ENCODE measurements around the gene CYP4X1. TPM values are rescaled to one million over a fixed set of nuclear protein-coding genes. Genes with fewer than 3 reads are reported as not detected.
"Not testable (repeated sequence)": the region's sequence is repeated elsewhere in the genome, so short reads cannot be mapped to it uniquely, and the experiment has no call there.

CYP4X1 gene
- total and polyA plus RNA-seq, 3 experiments from 2014 or later: not detected

DNA sequence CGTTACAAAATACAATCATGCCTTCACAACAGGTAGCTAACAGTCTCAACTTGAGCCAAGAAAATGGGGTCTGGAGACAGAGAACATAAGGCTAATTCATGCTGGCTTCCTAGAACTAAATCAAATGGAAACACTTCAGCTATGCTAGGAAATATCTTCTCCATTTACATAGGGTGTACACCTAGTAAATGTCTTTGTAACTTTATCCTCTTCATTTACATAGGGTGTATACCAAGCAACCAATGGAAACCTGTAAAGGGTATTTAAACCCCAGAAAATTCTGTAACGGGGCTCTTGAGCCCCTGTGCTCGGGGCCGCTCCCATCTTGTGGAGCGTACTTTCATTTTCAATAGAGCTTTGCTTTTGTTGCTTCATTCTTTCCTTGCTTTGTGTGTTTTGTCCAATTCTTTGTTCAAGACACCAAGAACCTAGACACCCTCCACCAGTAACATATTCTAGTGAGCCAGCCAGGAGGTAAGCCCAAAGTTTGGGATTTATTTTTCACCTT, 19.5 kb upstream of the CYP4X1 start:
- POLR2A ChIA-PET: no interaction called here
- no peaks in the 10 kb centered on the region for H3K36me3 Mint-ChIP-seq
- H3K4me1 ChIP-seq (ENCODE audit: insufficient read depth, low read length): no peaks in the 10 kb centered on the region
- H3K4me3 Mint-ChIP-seq: no peak overlapping the region
- no peak for DNase-seq
- no peaks in the 10 kb centered on the region for H3K9me3 Mint-ChIP-seq
- H3K27me3 ChIP-seq (ENCODE audit: insufficient read depth, low read length, poor library complexity, severe bottlenecking): no peaks in the 10 kb centered on the region
- no peak overlapping the region for H3K27ac ChIP-seq (ENCODE audit: low read depth, low read length)
- H3K27me3 Mint-ChIP-seq: peaks cover 22 to 75% of the 10 kb centered on the region in 2 donors
- no peak overlapping the region for H3K4me3 ChIP-seq (ENCODE audit: low read length)
- CTCF ChIA-PET: no interaction called here
- H3K9me3 ChIP-seq (ENCODE audit: low read length): no peaks in the 10 kb centered on the region
- no peaks in the 10 kb centered on the region for H3K36me3 ChIP-seq (ENCODE audit: insufficient read depth, low read length)
- no peak overlapping the region for H3K27ac Mint-ChIP-seq
- H3K4me1 Mint-ChIP-seq: no peaks in the 10 kb centered on the region

DNA sequence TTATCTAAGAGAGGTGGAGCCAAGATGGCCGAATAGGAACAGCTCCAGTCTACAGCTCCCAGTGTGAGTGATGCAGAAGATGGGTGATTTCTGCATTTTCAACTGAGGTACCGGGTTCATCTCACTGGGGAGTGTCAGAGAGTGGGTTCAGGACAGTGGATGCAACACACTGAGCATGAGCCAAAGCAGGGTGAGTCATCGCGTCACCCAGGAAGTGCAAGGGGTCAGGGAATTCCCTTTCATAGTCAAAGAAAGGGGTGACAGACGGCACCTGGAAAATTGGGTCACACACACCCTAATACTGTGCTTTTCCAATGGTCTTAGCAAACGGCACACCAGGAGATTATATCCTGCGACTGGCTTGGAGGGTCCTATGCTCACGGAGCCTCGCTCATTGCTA, 17.0 kb upstream of the CYP4X1 start:
- peaks cover 18 to 58% of the 10 kb centered on the region in 2 donors for H3K27me3 Mint-ChIP-seq
- H3K27ac ChIP-seq (ENCODE audit: low read depth, low read length); H3K27ac Mint-ChIP-seq; POLR2A ChIA-PET; DNase-seq; H3K4me3 Mint-ChIP-seq; H3K4me1 Mint-ChIP-seq; H3K9me3 Mint-ChIP-seq; H3K36me3 Mint-ChIP-seq; H3K4me1 ChIP-seq (ENCODE audit: insufficient read depth, low read length); CTCF ChIA-PET; H3K36me3 ChIP-seq (ENCODE audit: insufficient read depth, low read length); H3K27me3 ChIP-seq (ENCODE audit: insufficient read depth, low read length, poor library complexity, severe bottlenecking); H3K4me3 ChIP-seq (ENCODE audit: low read length); H3K9me3 ChIP-seq (ENCODE audit: low read length): not testable (repeated sequence)

DNA sequence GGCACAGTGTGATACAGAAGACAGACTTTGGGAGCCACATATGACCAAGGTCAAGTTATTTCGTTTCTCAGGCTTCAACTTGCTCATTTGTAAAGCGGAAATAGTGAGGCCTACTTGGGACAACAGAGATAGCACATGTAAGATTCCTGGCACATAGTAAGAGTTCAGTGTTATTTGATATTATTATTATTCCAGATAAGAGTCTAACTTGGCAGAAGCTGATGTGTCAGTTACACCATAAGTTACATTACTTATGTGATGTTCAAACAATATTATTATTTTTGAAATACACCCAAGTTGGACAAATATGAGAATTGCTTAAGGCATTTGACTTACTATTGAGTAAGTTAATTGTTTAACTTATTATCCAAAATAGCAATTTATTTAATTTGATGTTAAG, 10.2 kb upstream of the CYP4X1 start:
- no peak for DNase-seq
- no peak overlapping the region for H3K4me3 ChIP-seq (ENCODE audit: low read length)
- H3K36me3 Mint-ChIP-seq: no peaks in the 10 kb centered on the region
- CTCF ChIA-PET: no interaction called here
- no peaks in the 10 kb centered on the region for H3K4me1 Mint-ChIP-seq
- H3K27ac ChIP-seq (ENCODE audit: low read depth, low read length): no peak overlapping the region
- H3K27ac Mint-ChIP-seq: no peak overlapping the region
- H3K9me3 ChIP-seq (ENCODE audit: low read length): no peaks in the 10 kb centered on the region
- no peaks in the 10 kb centered on the region for H3K27me3 ChIP-seq (ENCODE audit: insufficient read depth, low read length, poor library complexity, severe bottlenecking)
- peaks cover 0 to 2% (median 0%) of the 10 kb centered on the region in 5 donors for H3K9me3 Mint-ChIP-seq
- no peaks in the 10 kb centered on the region for H3K4me1 ChIP-seq (ENCODE audit: insufficient read depth, low read length)
- POLR2A ChIA-PET: no interaction called here
- H3K36me3 ChIP-seq (ENCODE audit: insufficient read depth, low read length): no peaks in the 10 kb centered on the region
- no peak overlapping the region for H3K4me3 Mint-ChIP-seq
- H3K27me3 Mint-ChIP-seq: peaks cover 14 to 21% of the 10 kb centered on the region in 2 donors

DNA sequence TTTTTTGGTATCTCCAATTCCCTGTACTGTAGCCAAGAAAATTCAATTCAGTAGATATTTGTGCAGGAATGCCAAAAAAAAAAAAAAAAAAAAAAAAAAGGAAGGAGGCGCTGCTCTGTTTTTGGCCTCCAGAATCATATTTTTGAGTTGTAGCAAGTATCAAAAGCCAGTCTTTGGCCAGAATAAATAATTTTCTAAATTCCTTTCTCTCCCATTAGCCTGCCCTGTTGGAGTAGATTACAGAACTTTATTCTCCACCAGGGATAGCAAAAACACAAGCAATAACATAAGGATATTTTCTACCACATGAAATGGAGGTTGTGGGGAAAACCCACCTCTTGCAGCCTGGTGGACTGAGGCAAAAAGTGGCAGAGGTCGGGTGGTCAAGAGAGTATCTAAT, 2.4 kb upstream of the CYP4X1 start:
- Mint-ChIP-seq H3K4me1 (no peaks in the 10 kb centered on the region), H3K4me3 (no peak overlapping the region), H3K9me3 (peaks cover 0 to 2% (median 0%) of the 10 kb centered on the region in 5 donors), H3K27ac (no peak overlapping the region), H3K27me3 (peaks cover 35 to 38% of the 10 kb centered on the region in 2 donors), H3K36me3 (no peaks in the 10 kb centered on the region)
- no peaks in the 10 kb centered on the region for H3K4me1 ChIP-seq (ENCODE audit: insufficient read depth, low read length)
- ChIA-PET POLR2A (no interaction called here), CTCF (no interaction called here)
- no peak overlapping the region for H3K4me3 ChIP-seq (ENCODE audit: low read length)
- H3K27me3 ChIP-seq (ENCODE audit: insufficient read depth, low read length, poor library complexity, severe bottlenecking): peaks cover 5% of the 10 kb centered on the region
- H3K36me3 ChIP-seq (ENCODE audit: insufficient read depth, low read length): no peaks in the 10 kb centered on the region
- H3K27ac ChIP-seq (ENCODE audit: low read depth, low read length): no peak overlapping the region
- no peaks in the 10 kb centered on the region for H3K9me3 ChIP-seq (ENCODE audit: low read length)
- DNase-seq: no peak

DNA sequence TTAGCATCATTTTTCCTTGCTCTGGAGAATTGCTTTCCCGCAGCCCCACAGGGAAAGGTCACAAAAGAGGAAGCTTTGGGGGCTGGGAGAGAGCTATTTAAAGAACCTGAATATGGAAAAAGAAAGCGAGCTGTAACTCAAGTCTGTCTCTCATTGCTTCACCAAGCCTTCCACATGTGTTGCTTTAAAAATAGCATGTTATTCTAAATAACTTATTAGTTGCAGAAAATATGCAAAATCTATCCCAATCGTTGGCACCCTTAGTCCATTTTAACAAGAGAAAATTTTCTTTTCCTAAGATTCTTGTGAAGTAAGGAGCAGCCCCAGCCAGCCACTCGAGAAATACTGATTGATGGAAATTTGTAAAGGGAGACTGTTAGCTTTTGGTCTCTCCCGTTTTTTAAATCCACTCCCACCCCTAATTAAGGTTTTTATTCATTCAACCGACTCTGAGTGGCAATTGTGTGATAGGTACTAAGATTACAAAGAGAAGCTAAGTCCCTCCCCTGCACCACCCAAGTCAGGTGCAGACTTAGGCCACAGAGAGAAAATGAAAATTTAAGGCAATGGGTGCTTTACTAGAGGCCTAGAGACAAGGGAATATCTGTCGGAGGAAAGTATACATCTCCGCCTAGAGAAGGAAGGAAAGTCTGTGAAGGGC, 802 bp downstream of the CYP4X1 start:
- no peaks in the 10 kb centered on the region for H3K36me3 ChIP-seq (ENCODE audit: insufficient read depth, low read length)
- ChIA-PET CTCF (no interaction called here), POLR2A (no interaction called here)
- no peak overlapping the region for H3K4me3 ChIP-seq (ENCODE audit: low read length)
- Mint-ChIP-seq H3K27ac (no peak overlapping the region), H3K27me3 (peaks cover 29 to 32% of the 10 kb centered on the region in 2 donors), H3K36me3 (no peaks in the 10 kb centered on the region), H3K4me3 (no peak overlapping the region), H3K4me1 (no peaks in the 10 kb centered on the region), H3K9me3 (no peaks in the 10 kb centered on the region)
- peaks cover 5% of the 10 kb centered on the region for H3K27me3 ChIP-seq (ENCODE audit: insufficient read depth, low read length, poor library complexity, severe bottlenecking)
- no peaks in the 10 kb centered on the region for H3K9me3 ChIP-seq (ENCODE audit: low read length)
- no peaks in the 10 kb centered on the region for H3K4me1 ChIP-seq (ENCODE audit: insufficient read depth, low read length)
- no peak overlapping the region for H3K27ac ChIP-seq (ENCODE audit: low read depth, low read length)
- DNase-seq: no peak

DNA sequence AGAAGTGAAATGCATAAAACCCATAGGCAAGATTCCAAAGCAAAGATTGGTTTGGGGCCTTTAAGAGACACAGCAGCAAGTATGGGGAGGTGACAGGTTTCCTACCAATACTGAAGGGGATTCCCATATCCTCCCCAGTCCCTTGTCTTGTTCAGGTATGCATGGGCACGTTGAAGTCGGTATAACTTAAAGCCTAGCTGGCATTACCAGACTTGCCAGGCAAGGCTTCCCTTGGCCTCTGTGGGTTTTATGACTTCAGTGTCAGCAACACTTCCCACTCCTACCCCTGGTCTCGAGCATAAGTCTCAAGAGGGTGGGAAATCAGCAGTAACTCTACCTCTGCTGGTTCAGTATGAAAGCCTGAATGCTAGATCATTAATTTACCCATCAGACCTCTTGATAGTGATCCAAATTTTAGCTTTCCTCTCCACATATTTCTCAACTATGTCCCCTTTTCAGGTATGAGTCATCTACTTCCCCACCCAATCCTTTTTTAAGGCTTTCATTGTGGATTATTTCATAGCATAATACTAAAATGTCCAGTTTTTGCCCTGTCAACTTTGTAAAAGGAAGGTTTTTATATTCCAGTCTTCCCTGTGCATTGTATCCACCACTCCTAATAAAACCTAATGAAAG, 6.8 kb downstream of the CYP4X1 start:
- no peak overlapping the region for H3K27ac Mint-ChIP-seq
- no peaks in the 10 kb centered on the region for H3K27me3 ChIP-seq (ENCODE audit: insufficient read depth, low read length, poor library complexity, severe bottlenecking)
- H3K4me3 Mint-ChIP-seq: no peak overlapping the region
- no peaks in the 10 kb centered on the region for H3K36me3 Mint-ChIP-seq
- H3K36me3 ChIP-seq (ENCODE audit: insufficient read depth, low read length): no peaks in the 10 kb centered on the region
- no peak overlapping the region for H3K27ac ChIP-seq (ENCODE audit: low read depth, low read length)
- H3K9me3 Mint-ChIP-seq: no peaks in the 10 kb centered on the region
- ChIA-PET POLR2A (no interaction called here), CTCF (no interaction called here)
- H3K27me3 Mint-ChIP-seq: peaks cover 11 to 19% of the 10 kb centered on the region in 2 donors
- no peaks in the 10 kb centered on the region for H3K4me1 Mint-ChIP-seq
- H3K4me1 ChIP-seq (ENCODE audit: insufficient read depth, low read length): no peaks in the 10 kb centered on the region
- no peak overlapping the region for H3K4me3 ChIP-seq (ENCODE audit: low read length)
- no peaks in the 10 kb centered on the region for H3K9me3 ChIP-seq (ENCODE audit: low read length)
- DNase-seq: no peak

DNA sequence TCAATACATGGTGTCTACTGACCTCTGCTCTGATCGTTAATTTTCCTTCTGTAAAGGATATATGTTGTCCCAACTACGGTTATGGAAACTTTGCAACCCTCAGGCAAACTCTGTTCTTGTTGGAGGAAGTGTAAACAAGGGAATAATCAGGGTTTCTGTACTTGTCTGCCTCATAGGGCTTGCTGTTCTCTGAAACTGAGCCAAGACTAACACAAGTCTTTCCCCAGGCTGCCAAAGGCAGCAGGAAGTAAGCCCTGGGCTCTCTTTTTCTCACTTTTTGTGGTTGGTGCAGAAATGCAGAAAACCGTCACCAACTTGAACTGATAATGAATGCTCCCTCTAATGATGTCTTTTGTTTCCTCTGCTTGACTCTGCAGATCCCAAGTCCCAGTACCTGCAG, 7.6 kb downstream of the CYP4X1 start:
- H3K9me3 ChIP-seq (ENCODE audit: low read length): no peaks in the 10 kb centered on the region

DNA sequence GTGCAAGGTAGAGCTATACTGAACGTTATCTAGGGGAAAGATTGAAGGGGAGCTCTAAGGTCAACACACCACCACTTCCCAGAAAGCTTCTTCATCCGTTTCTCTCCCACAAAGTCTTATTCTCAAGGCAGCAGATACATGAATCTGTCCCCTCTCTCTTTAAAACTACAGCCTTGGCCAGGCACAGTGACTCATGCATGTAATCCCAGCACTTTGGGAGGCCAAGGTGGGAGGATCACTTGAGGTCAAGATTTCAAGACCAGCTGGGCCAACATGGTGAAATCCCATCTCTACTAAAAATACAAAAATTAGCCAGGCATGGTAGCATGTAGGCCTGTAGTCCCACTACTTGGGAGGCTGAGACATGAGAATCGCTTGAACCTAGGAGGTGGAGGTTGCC, 8.1 kb downstream of the CYP4X1 start:
- Mint-ChIP-seq H3K4me3 (no peak overlapping the region), H3K36me3 (no peaks in the 10 kb centered on the region), H3K9me3 (no peaks in the 10 kb centered on the region), H3K27me3 (peaks cover 10 to 13% of the 10 kb centered on the region in 2 donors), H3K4me1 (no peaks in the 10 kb centered on the region), H3K27ac (no peak overlapping the region)
- ChIA-PET POLR2A (no interaction called here), CTCF (no interaction called here)
- DNase-seq: no peak
- no peaks in the 10 kb centered on the region for H3K9me3 ChIP-seq (ENCODE audit: low read length)
- no peaks in the 10 kb centered on the region for H3K27me3 ChIP-seq (ENCODE audit: insufficient read depth, low read length, poor library complexity, severe bottlenecking)
- H3K4me1 ChIP-seq (ENCODE audit: insufficient read depth, low read length): no peaks in the 10 kb centered on the region
- no peaks in the 10 kb centered on the region for H3K36me3 ChIP-seq (ENCODE audit: insufficient read depth, low read length)
- H3K27ac ChIP-seq (ENCODE audit: low read depth, low read length): no peak overlapping the region
- H3K4me3 ChIP-seq (ENCODE audit: low read length): no peak overlapping the region

More for the DNA sequence above, 7.6 kb downstream of the CYP4X1 start:
- Mint-ChIP-seq H3K36me3 (no peaks in the 10 kb centered on the region), H3K9me3 (no peaks in the 10 kb centered on the region), H3K27me3 (peaks cover 10 to 13% of the 10 kb centered on the region in 2 donors), H3K27ac (no peak overlapping the region), H3K4me1 (no peaks in the 10 kb centered on the region), H3K4me3 (no peak overlapping the region)
- H3K4me3 ChIP-seq (ENCODE audit: low read length): no peak overlapping the region
- no peaks in the 10 kb centered on the region for H3K4me1 ChIP-seq (ENCODE audit: insufficient read depth, low read length)
- no peaks in the 10 kb centered on the region for H3K36me3 ChIP-seq (ENCODE audit: insufficient read depth, low read length)
- ChIA-PET CTCF (no interaction called here), POLR2A (no interaction called here)
- DNase-seq: no peak
- no peaks in the 10 kb centered on the region for H3K27me3 ChIP-seq (ENCODE audit: insufficient read depth, low read length, poor library complexity, severe bottlenecking)
- no peak overlapping the region for H3K27ac ChIP-seq (ENCODE audit: low read depth, low read length)

Data from CD8-positive, alpha-beta memory T cell (primary cell).